Right lobe of liver (tissue), 6 donors: ENCODE data around the gene VPS18. TPM values are rescaled to one million over a fixed set of nuclear protein-coding genes. Genes with fewer than 3 reads are reported as not detected.

Experiments used
- ATAC-seq, 4 donors: fragments of 200-7000 bp; cut with Tn5 transposase; one replicate each; pipeline ENCODE4 v1.9.1; 2020; ENCODE audit warnings: mild to moderate bottlenecking in 4 of 4, moderate library complexity in 4 of 4
- DNase-seq, 3 donors: peaks; one replicate each; pipeline ENCODE4 v3.0.0-alpha.2; 2020
- H3K27ac ChIP-seq, 3 donors: fragments of 200-600 bp; one replicate each; pipeline ENCODE4 v1.8.0; 2022
- H3K27me3 ChIP-seq, 2 donors: fragments of 200-600 bp; one replicate each; pipeline ENCODE4 v1.8.0; 2022
- H3K36me3 ChIP-seq, 4 donors: fragments of 200-600 bp; sonication (generic) in 1 of 4; one replicate each; pipeline versions ENCODE4 v1.5.1 to v1.8.0; 2017 to 2022; ENCODE audit warnings: control low read depth in 1 of 4
- H3K4me1 ChIP-seq, 4 donors: fragments of 200-600 bp; sonication (generic) in 1 of 4; one replicate each; pipeline versions ENCODE4 v1.5.1 to v1.8.0; 2017 to 2022; ENCODE audit warnings: control low read depth in 1 of 4
- H3K4me3 ChIP-seq, 3 donors: fragments of 200-600 bp; one replicate each; pipeline ENCODE4 v1.8.0; 2022
- H3K9me3 ChIP-seq, 4 donors: fragments of 200-600 bp; sonication (generic) in 1 of 4; one replicate each; pipeline versions ENCODE4 v1.5.1 to v1.8.0; 2017 to 2022; ENCODE audit warnings: control low read depth in 1 of 4
- CTCF ChIP-seq, 4 donors: fragments of 200-600 bp in 3 of 4; fragments of 450-650 bp in 1 of 4; IDR thresholded peaks; one replicate each; pipeline versions ENCODE4 v1.5.1 to v1.8.0; 2016 to 2022; ENCODE audit warnings: antibody characterized with exemption in 4 of 4, mild to moderate bottlenecking in 2 of 4
- POLR2A ChIP-seq: fragments of 450-650 bp; IDR thresholded peaks from one replicate; pipeline ENCODE4 v1.6.1; 2017; ENCODE audit warnings: antibody characterized with exemption, mild to moderate bottlenecking
- WGBS: methylation state at CpG from one replicate; pipeline ENCODE4 v1.1.6; 2018; ENCODE audit warnings: low coverage, low lambda C conversion rate; ENCODE audit not compliant: insufficient coverage; ENCODE audit errors: missing lambda C conversion rate; 5-methylcytosine and 5-hydroxymethylcytosine counted together
- intact Hi-C, 2 donors: fragments of 100-400 bp; cut with DNase I; formaldehyde crosslinking; loops; one replicate each; pipeline versions ENCODE4 v1.11.2 to v1.14.1; 2022
- total RNA-seq, 6 experiments: library from RNA; depleted of rRNA in 2 of 6; stranded (reverse); fragments of >200 nt in 2 of 6; fragmentation: NEBNext Ultra II Directional in 3 of 6; extraction: Animal tissue kit (Norgen Biotek cat#: 25700) in 3 of 6; gene quantifications; one replicate each; pipeline versions ENCODE4 v1.1.0 to v1.2.4, GENCODE V29; 2016 to 2023
- donor health status: DM: no; HTN: yes; CAD: no.
- donor health status: DM: no; HTN: no; CAD: no.
- donor health status: DM: no; HTN: no; CAD: no.
- donor health status: DM: no; HTN: yes; CAD: no.
- donor health status: DM: no; HTN: yes; CAD: no.

Gene VPS18
- total RNA-seq, 6 experiments from 2014 or later, result 8.4 to 24.7 (median 12.9) TPM

DNA sequence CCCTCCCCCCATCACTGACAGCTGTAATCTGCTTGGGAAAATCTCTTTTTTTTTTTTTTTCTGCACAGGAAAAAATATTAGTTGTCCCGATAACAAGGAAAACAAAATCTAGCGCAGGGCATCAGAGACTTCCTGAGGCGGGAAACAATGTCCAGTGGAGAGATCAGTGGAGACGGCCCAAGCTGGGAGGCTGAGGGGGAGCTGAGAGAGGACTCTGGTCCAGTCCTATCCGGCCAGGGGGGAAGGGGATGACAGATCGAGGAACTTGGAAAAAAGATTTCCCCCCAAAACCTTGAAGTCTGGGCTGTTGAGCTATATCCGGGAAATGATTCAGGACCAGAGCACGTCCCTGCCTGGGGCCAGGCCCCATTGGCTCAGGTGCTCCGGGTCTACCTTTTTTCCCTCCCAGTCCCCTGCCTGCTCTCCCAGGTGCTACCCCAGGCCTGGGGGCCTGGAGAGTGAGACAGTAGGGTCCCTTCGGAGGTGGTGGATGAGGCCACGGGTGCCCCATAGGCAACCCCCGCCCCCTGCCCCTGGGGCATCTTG, 20.9 kb downstream of the VPS18 start:
- DNase-seq, result no peak
- intact Hi-C loops, result no loop called here
- no peak for TF ChIP-seq POLR2A
- no peak for TF ChIP-seq CTCF (IDR thresholded peaks at IDR 0.05)
- Histone ChIP-seq H3K4me3 (no peak overlapping the region), H3K9me3 (no peaks in the 10 kb centered on the region), H3K27me3 (no peaks in the 10 kb centered on the region), H3K4me1 (peaks cover 0 to 20% (median 10%) of the 10 kb centered on the region in 4 donors), H3K27ac (peak overlapping the region in 1 of 3 donors; percentile 51), H3K36me3 (no peaks in the 10 kb centered on the region)
- peak; percentile 27 to 61 (median 40) for ATAC-seq
- 59% methylated on average over 9 of the region's 12 CpGs for WGBS

- no peaks in the 10 kb centered on the region for H3K36me3 ChIP-seq
- no peaks in the 10 kb centered on the region for H3K9me3 ChIP-seq
- no CpG with 5 or more reads among the region's 6 CpGs for WGBS
- H3K27me3 ChIP-seq, result no peaks in the 10 kb centered on the region
- H3K27ac ChIP-seq, result peak overlapping the region in 1 of 3 donors; percentile 51
- intact Hi-C loops, result no loop called here
- ATAC-seq, result peak in 3 of 4 donors; percentile 13 to 46 (median 25)
- TF ChIP-seq POLR2A, result no peak
- TF ChIP-seq CTCF (IDR thresholded peaks at IDR 0.05), result no peak
- H3K4me3 ChIP-seq, result no peak overlapping the region
- H3K4me1 ChIP-seq, result peaks cover 0 to 15% (median 7%) of the 10 kb centered on the region in 4 donors
- no peak for DNase-seq
Measured at GRCh38 chr15:40915679-40916078, 21.4 kb downstream of the VPS18 start.

DNA sequence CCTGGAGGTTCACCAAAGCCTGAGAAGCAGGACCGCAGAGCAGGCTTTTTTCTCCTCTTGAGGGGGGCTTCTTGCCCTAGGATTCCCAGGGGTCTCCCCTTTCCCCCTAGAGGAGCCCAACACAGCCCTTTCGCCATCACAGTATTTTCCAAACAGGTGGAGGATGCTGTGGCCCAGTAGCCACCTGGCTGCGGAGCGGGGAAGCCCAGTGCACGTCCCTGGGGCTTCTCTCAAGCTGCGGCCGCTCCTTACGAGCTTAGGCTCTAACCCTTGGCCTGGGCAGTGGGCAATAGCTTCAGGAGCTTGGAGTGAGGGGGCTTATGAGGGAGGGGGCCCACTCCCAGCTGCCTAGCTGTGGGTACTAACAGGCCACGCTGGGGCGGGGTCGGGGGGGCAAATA, 23.3 kb downstream of the VPS18 start:
- no peak for TF ChIP-seq CTCF (IDR thresholded peaks at IDR 0.05)
- no peak for TF ChIP-seq POLR2A
- Histone ChIP-seq H3K36me3 (no peaks in the 10 kb centered on the region), H3K4me1 (no peaks in the 10 kb centered on the region), H3K27me3 (no peaks in the 10 kb centered on the region), H3K9me3 (no peaks in the 10 kb centered on the region), H3K27ac (no peak overlapping the region), H3K4me3 (no peak overlapping the region)
- ATAC-seq, result no peak
- 32% methylated on average over 3 of the region's 11 CpGs for WGBS
- no peak for DNase-seq
- intact Hi-C loops, result no loop called here

- H3K27ac ChIP-seq, result peak overlapping the region in 2 of 3 donors; percentile 21 to 60
- no peaks in the 10 kb centered on the region for H3K27me3 ChIP-seq
- WGBS, result no CpG with 5 or more reads among the region's 15 CpGs
- no peak for TF ChIP-seq POLR2A
- TF ChIP-seq CTCF (IDR thresholded peaks at IDR 0.05), result no peak
- ATAC-seq (peak in 3 of 4 donors; percentile 7 to 26 (median 8)), DNase-seq (peak in 2 of 3 donors; percentile 22 to 41)
- H3K9me3 ChIP-seq, result no peaks in the 10 kb centered on the region
- no peak overlapping the region for H3K4me3 ChIP-seq
- no peaks in the 10 kb centered on the region for H3K36me3 ChIP-seq
- intact Hi-C loops, result no loop called here
- no peaks in the 10 kb centered on the region for H3K4me1 ChIP-seq
Measured at GRCh38 chr15:40918146-40918798, 24.0 kb downstream of the VPS18 start.
